Astrocyte (in vitro differentiated cells and primary cell): ENCODE data around the gene HSPB1.

Experiments used
- CTCF ChIP-seq: IDR thresholded peaks from 2 replicates; pipeline ENCODE4 v1.5.1; 2011; ENCODE audit warnings: low read depth, mild to moderate bottlenecking, inconsistent platforms, low read length, moderate library complexity; ENCODE audit not compliant: insufficient read depth
- EZH2 ChIP-seq: IDR thresholded peaks from 2 replicates; pipeline ENCODE4 v1.6.1; 2012; ENCODE audit warnings: mild to moderate bottlenecking, low read length, inconsistent platforms; ENCODE audit not compliant: insufficient read depth

- TF ChIP-seq CTCF (peak; percentile 99), EZH2 (no peak)
These were observed 11.7 kb downstream of the HSPB1 start for GRCh38 chr7:76314042-76314721.
